Neutrophil (primary cell): ENCODE data around the gene MICU1.

ENCODE experiments used
- H3K27ac ChIP-seq: fragments of 200-600 bp; sonication (generic); 2 replicates; pipeline ENCODE4 v1.5.1; 2016; ENCODE audit warnings: mild to moderate bottlenecking, moderate library complexity
- H3K27me3 ChIP-seq: fragments of 200-600 bp; sonication (generic); 2 replicates; pipeline ENCODE4 v1.6.0; 2016; ENCODE audit warnings: mild to moderate bottlenecking
- H3K36me3 ChIP-seq: fragments of 200-600 bp; sonication (generic); 2 replicates; pipeline ENCODE4 v1.5.1; 2017
- H3K4me1 ChIP-seq, 2 experiments: fragments of 200-600 bp in 1 of 2; sonication (generic) in 1 of 2; 1 replicate in 1 of 2; 2 replicates in 1 of 2; pipeline versions ENCODE4 v1.5.1 to v1.6.1; 2013 to 2016; ENCODE audit warnings: low read depth in 1 of 2, low read length in 1 of 2, mild to moderate bottlenecking in 1 of 2, moderate library complexity in 1 of 2; ENCODE audit not compliant: control insufficient read depth in 1 of 2, insufficient read depth in 1 of 2
- H3K4me3 ChIP-seq, 2 experiments: fragments of 200-600 bp in 1 of 2; sonication (generic) in 1 of 2; 1 replicate in 1 of 2; 2 replicates in 1 of 2; pipeline ENCODE4 v1.5.1; 2013 to 2016; ENCODE audit warnings: low read depth in 1 of 2, low read length in 1 of 2, mild to moderate bottlenecking in 1 of 2, moderate library complexity in 1 of 2
- H3K9me3 ChIP-seq: fragments of 200-600 bp; sonication (generic); 2 replicates; pipeline ENCODE4 v1.5.1; 2016
- TF ChIP-seq, protein P1 (sequence below): fragments of 200-600 bp; sonication (generic); IDR thresholded peaks from 2 replicates; pipeline ENCODE4 v1.5.1; 2016; ENCODE audit warnings: antibody characterized with exemption

MICU1 gene

GRCh38 chr10:72332423-72333111, 293.3 kb downstream of the MICU1 start:
- TF ChIP-seq, protein P1, sequence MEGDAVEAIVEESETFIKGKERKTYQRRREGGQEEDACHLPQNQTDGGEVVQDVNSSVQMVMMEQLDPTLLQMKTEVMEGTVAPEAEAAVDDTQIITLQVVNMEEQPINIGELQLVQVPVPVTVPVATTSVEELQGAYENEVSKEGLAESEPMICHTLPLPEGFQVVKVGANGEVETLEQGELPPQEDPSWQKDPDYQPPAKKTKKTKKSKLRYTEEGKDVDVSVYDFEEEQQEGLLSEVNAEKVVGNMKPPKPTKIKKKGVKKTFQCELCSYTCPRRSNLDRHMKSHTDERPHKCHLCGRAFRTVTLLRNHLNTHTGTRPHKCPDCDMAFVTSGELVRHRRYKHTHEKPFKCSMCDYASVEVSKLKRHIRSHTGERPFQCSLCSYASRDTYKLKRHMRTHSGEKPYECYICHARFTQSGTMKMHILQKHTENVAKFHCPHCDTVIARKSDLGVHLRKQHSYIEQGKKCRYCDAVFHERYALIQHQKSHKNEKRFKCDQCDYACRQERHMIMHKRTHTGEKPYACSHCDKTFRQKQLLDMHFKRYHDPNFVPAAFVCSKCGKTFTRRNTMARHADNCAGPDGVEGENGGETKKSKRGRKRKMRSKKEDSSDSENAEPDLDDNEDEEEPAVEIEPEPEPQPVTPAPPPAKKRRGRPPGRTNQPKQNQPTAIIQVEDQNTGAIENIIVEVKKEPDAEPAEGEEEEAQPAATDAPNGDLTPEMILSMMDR, result no peak
- Histone ChIP-seq H3K27ac (peak overlapping the region; percentile 81), H3K4me1 (peaks cover 92 to 94% of the 10 kb centered on the region in 2 experiments), H3K27me3 (no peaks in the 10 kb centered on the region), H3K4me3 (peak overlapping the region in 1 of 2 experiments; percentile 25), H3K9me3 (no peaks in the 10 kb centered on the region), H3K36me3 (peaks cover 36% of the 10 kb centered on the region)

GRCh38 chr10:72331575-72332422, 294.1 kb downstream of the MICU1 start:
- no peaks in the 10 kb centered on the region for H3K9me3 ChIP-seq
- H3K27me3 ChIP-seq, result no peaks in the 10 kb centered on the region
- H3K27ac ChIP-seq, result peak overlapping the region; percentile 81
- H3K4me1 ChIP-seq, result peaks cover 91 to 95% of the 10 kb centered on the region in 2 experiments
- TF ChIP-seq, protein P1, result peak; percentile 60
- H3K4me3 ChIP-seq, result peak overlapping the region; percentile 24 to 25
- H3K36me3 ChIP-seq, result peaks cover 31% of the 10 kb centered on the region

GRCh38 chr10:72330069-72330426, 295.8 kb downstream of the MICU1 start:
- Histone ChIP-seq H3K9me3 (no peaks in the 10 kb centered on the region), H3K27ac (peak overlapping the region; percentile 68), H3K4me1 (peaks cover 86 to 94% of the 10 kb centered on the region in 2 experiments), H3K27me3 (no peaks in the 10 kb centered on the region), H3K4me3 (peak overlapping the region in 1 of 2 experiments; percentile 30), H3K36me3 (peaks cover 13% of the 10 kb centered on the region)
- TF ChIP-seq, protein P1, result no peak

DNA sequence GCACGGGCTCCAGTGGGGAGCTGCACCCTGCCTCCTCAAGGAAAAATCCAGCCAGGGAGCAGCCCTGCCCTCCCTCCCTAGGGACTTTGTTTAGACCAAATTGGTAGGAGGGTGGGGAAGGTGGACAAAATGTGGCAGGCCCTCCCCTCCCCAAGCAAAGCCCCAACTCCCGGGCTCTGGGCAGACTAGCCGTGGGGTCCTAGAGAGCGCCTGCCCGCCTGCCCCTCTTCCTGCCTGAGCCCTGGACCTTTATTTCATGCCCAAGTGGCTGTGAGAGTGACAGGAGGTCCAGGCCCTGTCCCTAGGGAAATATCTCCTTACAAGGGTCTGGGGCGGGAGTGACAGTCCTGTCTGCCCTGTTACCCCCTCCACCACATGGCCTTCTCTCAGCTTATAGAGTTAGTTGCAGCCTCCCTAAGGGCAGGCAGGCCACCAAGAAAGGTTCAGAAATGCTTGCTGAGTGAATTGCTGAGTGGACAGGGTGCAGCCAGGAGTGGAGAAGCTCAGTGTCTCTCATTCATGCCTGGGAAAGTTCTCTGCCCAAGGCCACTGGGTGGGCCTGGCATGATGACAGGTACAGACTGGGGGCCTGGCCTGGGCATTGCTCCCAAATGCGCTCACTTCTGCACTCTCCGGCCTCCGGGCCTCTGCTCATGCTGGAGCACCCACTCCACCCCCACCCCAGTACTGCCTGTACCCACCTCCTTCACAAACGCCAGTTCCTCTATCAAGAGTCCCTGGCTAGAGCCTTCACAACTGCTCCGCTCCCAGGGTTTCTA, 296.4 kb downstream of the MICU1 start:
- Histone ChIP-seq H3K36me3 (peaks cover 8% of the 10 kb centered on the region), H3K4me3 (peak overlapping the region in 1 of 2 experiments; percentile 30), H3K27ac (peak overlapping the region; percentile 68), H3K27me3 (no peaks in the 10 kb centered on the region), H3K9me3 (no peaks in the 10 kb centered on the region), H3K4me1 (peaks cover 86 to 94% of the 10 kb centered on the region in 2 experiments)
- TF ChIP-seq, protein P1, result no peak

GRCh38 chr10:72328829-72329204, 297.1 kb downstream of the MICU1 start:
- H3K9me3 ChIP-seq, result no peaks in the 10 kb centered on the region
- H3K36me3 ChIP-seq, result peaks cover 7% of the 10 kb centered on the region
- peak overlapping the region; percentile 68 for H3K27ac ChIP-seq
- TF ChIP-seq, protein P1, result no peak
- no peaks in the 10 kb centered on the region for H3K27me3 ChIP-seq
- H3K4me3 ChIP-seq, result no peak overlapping the region
- peaks cover 86 to 94% of the 10 kb centered on the region in 2 experiments for H3K4me1 ChIP-seq
